HepG2 (cell line): ENCODE results near the gene COL9A3. TPM values are rescaled to one million over a fixed set of nuclear protein-coding genes. Genes with fewer than 3 reads are reported as not detected.

Experiments used
- ARID5B ChIP-seq: IDR thresholded peaks from 2 replicates; pipeline ENCODE4 v1.4.0; 2020; ENCODE audit warnings: mild to moderate bottlenecking, missing genetic modification reagents
- BRF2 ChIP-seq: sonication (generic); formaldehyde crosslinking; IDR thresholded peaks from 2 replicates; pipeline ENCODE4 v1.8.1; 2022; ENCODE audit warnings: mild to moderate bottlenecking, missing genetic modification reagents
- DPF2 ChIP-seq: sonication (generic); formaldehyde crosslinking; IDR thresholded peaks from 2 replicates; pipeline ENCODE4 v1.4.0; 2020; ENCODE audit warnings: mild to moderate bottlenecking, low read depth, missing genetic modification reagents, borderline replicate concordance
- EEA1 ChIP-seq: sonication (generic); formaldehyde crosslinking; IDR thresholded peaks from 2 replicates; pipeline ENCODE4 v1.5.1; 2020; ENCODE audit warnings: mild to moderate bottlenecking, missing genetic modification reagents, borderline replicate concordance
- KAT7 ChIP-seq: IDR thresholded peaks from 2 replicates; pipeline ENCODE4 v1.6.1; 2018; ENCODE audit warnings: borderline replicate concordance, missing compliant biosample characterization
- KDM4B ChIP-seq: sonication (generic); formaldehyde crosslinking; IDR thresholded peaks from 2 replicates; pipeline ENCODE4 v1.4.0; 2020; ENCODE audit warnings: missing genetic modification reagents
- SP140L ChIP-seq: sonication (generic); formaldehyde crosslinking; IDR thresholded peaks from 2 replicates; pipeline ENCODE4 v1.4.0; 2020; ENCODE audit warnings: missing genetic modification reagents, borderline replicate concordance
- TCF7 ChIP-seq: sonication (generic); IDR thresholded peaks from 2 replicates; pipeline ENCODE4 v1.6.1; 2016; ENCODE audit warnings: antibody characterized with exemption, low read depth
- TRIM24 ChIP-seq: sonication (generic); formaldehyde crosslinking; IDR thresholded peaks from 2 replicates; pipeline ENCODE4 v1.8.0; 2022; ENCODE audit warnings: mild to moderate bottlenecking, missing genetic modification reagents
- ZBTB40 ChIP-seq, 2 experiments: fragments of 450-650 bp in 1 of 2; sonication (generic) in 1 of 2; formaldehyde crosslinking in 1 of 2; IDR thresholded peaks; 2 replicates each; pipeline versions ENCODE4 v1.6.1 to v1.8.0; 2016 to 2022; ENCODE audit warnings: antibody characterized with exemption in 1 of 2, mild to moderate bottlenecking in 1 of 2, missing genetic modification reagents in 1 of 2
- ZFP36 ChIP-seq: fragments of 150-350 bp; IDR thresholded peaks from 2 replicates; pipeline ENCODE4 v1.6.1; 2018; ENCODE audit warnings: borderline replicate concordance, low read length, low read depth; ENCODE audit not compliant: partially characterized antibody
- ZNF296 ChIP-seq: sonication (generic); formaldehyde crosslinking; conservative IDR thresholded peaks from 2 replicates; pipeline ENCODE4 v1.5.0; 2020; ENCODE audit warnings: mild to moderate bottlenecking, missing genetic modification reagents
- ZNF317 ChIP-seq: sonication (generic); formaldehyde crosslinking; IDR thresholded peaks from 2 replicates; pipeline ENCODE4 v1.5.0; 2020; ENCODE audit warnings: mild to moderate bottlenecking, missing genetic modification reagents
- polyA plus RNA-seq, 8 experiments: library from polyadenylated mRNA; depleted of rRNA in 3 of 8; stranded (reverse) in 7 of 8; unstranded in 1 of 8; fragments of >200 nt; fragmentation: Illumina TruSeq in 4 of 8; extraction: Trizol in 4 of 8; gene quantifications; 2 replicates each; pipeline versions ENCODE4 v1.2.1 to v1.2.3, GENCODE V29; 2011 to 2016; ENCODE audit warnings: low read depth in 4 of 8, missing spikeins in 1 of 8, mixed read lengths in 1 of 8; ENCODE audit not compliant: insufficient read depth in 1 of 8
- total RNA-seq, 5 experiments: library from RNA; depleted of rRNA; stranded (reverse); fragments of >200 nt; fragmentation: Illumina TruSeq; extraction: Trizol; gene quantifications; 2 replicates each; pipeline ENCODE4 v1.2.3, GENCODE V29; 2016; ENCODE audit warnings: low read depth in 1 of 5

COL9A3 gene
- total and polyA plus RNA-seq, 2 of the 13 experiments (the other 11 are each of a cell fraction or from before 2014, with no cell fraction given) = 155 to 204 TPM

GRCh38 chr20:62794007-62794724 lies 22.7 kb upstream of the COL9A3 start (continued):
- TF ChIP-seq ZBTB40 (IDR thresholded peaks at IDR 0.05) = no peak; the same call in 1 of the 2 replicates
- TF ChIP-seq ZBTB40 (CRISPR knock-in tag; IDR thresholded peaks at IDR 0.05) = peak; percentile 93; the same call in 1 of the 2 replicates
- no peak for TF ChIP-seq ZNF296
- TF ChIP-seq ZFP36 = no peak
- TF ChIP-seq ZNF317 (CRISPR knock-in tag) = peak; percentile 46
- TF ChIP-seq KDM4B (CRISPR knock-in tag) = 0 out of 2 replicates have a peak, but pooled peaks have one; percentile 67
- no peak for TF ChIP-seq BRF2 (CRISPR knock-in tag)
- no peak for TF ChIP-seq EEA1 (CRISPR knock-in tag)
- TF ChIP-seq TCF7 = no peak
- peak; percentile 58; the same call in 1 of the 2 replicates for TF ChIP-seq ARID5B (CRISPR knock-in tag)
- no peak for TF ChIP-seq TRIM24 (CRISPR knock-in tag)
- TF ChIP-seq SP140L (CRISPR knock-in tag) = no peak
- no peak for TF ChIP-seq DPF2 (CRISPR knock-in tag)
- TF ChIP-seq KAT7 = no peak
